ENCODE measurements around the gene TH.

TH gene

DNA sequence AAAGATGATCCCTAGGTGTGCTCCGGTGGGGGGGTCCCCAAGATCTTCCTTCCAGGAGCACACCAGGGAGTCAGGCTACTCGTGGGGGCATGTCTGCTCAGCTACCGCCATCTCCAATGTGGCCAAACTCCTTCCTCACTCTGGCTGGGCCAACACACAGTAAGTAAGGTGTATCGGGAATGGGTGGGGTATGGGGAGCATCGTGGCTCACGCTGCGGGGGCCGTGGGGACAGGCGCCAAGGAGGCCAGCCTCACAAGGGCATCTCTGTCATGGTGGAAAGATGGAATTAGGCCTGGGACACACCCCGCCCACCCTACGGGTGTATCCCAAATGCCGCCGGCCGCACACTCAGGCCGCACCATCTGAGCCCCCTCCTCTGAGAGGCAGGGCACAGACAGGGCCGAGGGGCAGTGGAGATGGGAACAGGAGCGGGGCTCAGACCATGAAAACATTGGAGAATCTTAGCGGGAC lies 40.7 kb downstream of the TH start:
- H3K9me2 ChIP-seq (replicated peaks; ENCODE audit: control insufficient read depth, low read length): no peaks in the 10 kb centered on the region
- no peaks in the 10 kb centered on the region for H3K79me2 ChIP-seq (ENCODE audit: control insufficient read depth, low read length)
- no peaks in the 10 kb centered on the region for H3K36me3 ChIP-seq (ENCODE audit: control insufficient read depth, low read length)
- TF ChIP-seq EZH2phosphoT487 (IDR thresholded peaks at IDR 0.05; ENCODE audit: borderline replicate concordance, low read length): no peak
- TF ChIP-seq, protein P1, sequence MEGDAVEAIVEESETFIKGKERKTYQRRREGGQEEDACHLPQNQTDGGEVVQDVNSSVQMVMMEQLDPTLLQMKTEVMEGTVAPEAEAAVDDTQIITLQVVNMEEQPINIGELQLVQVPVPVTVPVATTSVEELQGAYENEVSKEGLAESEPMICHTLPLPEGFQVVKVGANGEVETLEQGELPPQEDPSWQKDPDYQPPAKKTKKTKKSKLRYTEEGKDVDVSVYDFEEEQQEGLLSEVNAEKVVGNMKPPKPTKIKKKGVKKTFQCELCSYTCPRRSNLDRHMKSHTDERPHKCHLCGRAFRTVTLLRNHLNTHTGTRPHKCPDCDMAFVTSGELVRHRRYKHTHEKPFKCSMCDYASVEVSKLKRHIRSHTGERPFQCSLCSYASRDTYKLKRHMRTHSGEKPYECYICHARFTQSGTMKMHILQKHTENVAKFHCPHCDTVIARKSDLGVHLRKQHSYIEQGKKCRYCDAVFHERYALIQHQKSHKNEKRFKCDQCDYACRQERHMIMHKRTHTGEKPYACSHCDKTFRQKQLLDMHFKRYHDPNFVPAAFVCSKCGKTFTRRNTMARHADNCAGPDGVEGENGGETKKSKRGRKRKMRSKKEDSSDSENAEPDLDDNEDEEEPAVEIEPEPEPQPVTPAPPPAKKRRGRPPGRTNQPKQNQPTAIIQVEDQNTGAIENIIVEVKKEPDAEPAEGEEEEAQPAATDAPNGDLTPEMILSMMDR (IDR thresholded peaks at IDR 0.05; ENCODE audit: low read depth, low read length, poor library complexity, severe bottlenecking): no peak
- H3K9me3 ChIP-seq (ENCODE audit: control insufficient read depth, insufficient read depth, low read length): no peaks in the 10 kb centered on the region
- no peaks in the 10 kb centered on the region for H4K20me1 ChIP-seq (ENCODE audit: control insufficient read depth, insufficient read depth, low read depth, low read length)
- no peak overlapping the region for H3K4me2 ChIP-seq (ENCODE audit: low read length)
- H3K4me1 ChIP-seq (ENCODE audit: control insufficient read depth, low read length): no peaks in the 10 kb centered on the region
- no peaks in the 10 kb centered on the region for H3K27me3 ChIP-seq (ENCODE audit: control insufficient read depth, low read length)
- no peaks in the 10 kb centered on the region for H3F3A ChIP-seq (ENCODE audit: control insufficient read depth, insufficient read depth)
- no peak overlapping the region for H3K4me3 ChIP-seq (ENCODE audit: low read length)
- H3K27ac ChIP-seq (ENCODE audit: low read depth, low read length): no peak overlapping the region

DNA sequence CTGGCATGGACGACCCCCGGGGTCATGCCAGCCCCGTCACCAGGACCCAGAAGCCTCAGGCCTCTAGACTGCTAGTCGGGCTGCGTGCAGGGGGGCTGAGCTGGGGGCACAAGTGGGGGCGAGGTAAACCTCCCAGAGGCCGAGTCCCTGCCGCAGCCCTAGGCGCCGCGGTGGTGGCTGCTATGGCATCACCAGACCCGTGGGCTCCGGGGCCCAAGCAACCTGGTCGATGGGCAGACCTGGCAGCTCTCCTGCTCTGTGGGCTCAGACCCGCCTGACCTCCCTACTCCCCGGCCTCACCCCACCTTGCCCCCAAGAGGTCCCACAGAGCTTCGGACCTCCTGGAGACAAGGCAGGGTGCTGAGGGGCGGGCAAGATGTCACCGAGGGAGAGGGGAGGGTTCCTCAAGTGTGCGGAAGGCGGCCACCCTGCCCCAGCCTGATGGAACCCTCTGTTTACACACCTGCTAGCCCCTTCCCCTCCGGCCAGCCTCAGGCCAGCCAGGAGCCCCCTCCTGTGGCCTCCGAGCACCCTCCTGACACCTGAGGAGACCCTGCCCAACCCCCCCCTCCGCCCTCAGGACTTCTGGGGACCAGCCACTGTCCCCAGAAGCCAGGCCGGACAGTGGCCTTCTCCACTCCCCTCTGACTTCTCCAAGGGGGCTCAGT lies 41.8 kb downstream of the TH start:
- Histone ChIP-seq H3K79me2 (ENCODE audit: control insufficient read depth, low read length) (no peaks in the 10 kb centered on the region), H3K27ac (ENCODE audit: low read depth, low read length) (no peak overlapping the region), H3K36me3 (ENCODE audit: control insufficient read depth, low read length) (no peaks in the 10 kb centered on the region), H3K9me2 (replicated peaks; ENCODE audit: control insufficient read depth, low read length) (no peaks in the 10 kb centered on the region), H3K9me3 (ENCODE audit: control insufficient read depth, insufficient read depth, low read length) (no peaks in the 10 kb centered on the region), H3K4me2 (ENCODE audit: low read length) (no peak overlapping the region), H3F3A (ENCODE audit: control insufficient read depth, insufficient read depth) (no peaks in the 10 kb centered on the region), H4K20me1 (ENCODE audit: control insufficient read depth, insufficient read depth, low read depth, low read length) (no peaks in the 10 kb centered on the region), H3K4me3 (ENCODE audit: low read length) (no peak overlapping the region), H3K27me3 (ENCODE audit: control insufficient read depth, low read length) (no peaks in the 10 kb centered on the region), H3K4me1 (ENCODE audit: control insufficient read depth, low read length) (no peaks in the 10 kb centered on the region)
- no peak for TF ChIP-seq EZH2phosphoT487 (IDR thresholded peaks at IDR 0.05; ENCODE audit: borderline replicate concordance, low read length)
- TF ChIP-seq, protein P1 (IDR thresholded peaks at IDR 0.05; ENCODE audit: low read depth, low read length, poor library complexity, severe bottlenecking): no peak

DNA sequence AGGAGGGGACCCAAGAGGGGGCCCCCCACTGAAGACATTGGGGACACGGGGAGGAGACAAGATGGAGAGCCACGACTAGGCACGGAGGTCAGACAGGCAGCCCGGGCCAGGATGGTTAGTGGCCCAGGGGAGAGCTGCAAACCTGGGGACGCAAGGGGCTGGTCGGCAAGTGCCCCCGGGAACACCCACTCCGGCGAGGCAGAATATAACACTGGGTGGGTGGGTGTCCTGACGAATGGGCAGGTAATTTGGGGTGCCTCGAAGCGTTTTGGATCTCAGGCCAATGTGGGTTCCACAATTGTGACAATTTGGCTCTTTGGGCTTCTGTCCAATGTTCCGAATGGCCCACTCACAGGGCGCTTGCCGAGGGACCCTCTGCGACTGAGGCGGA lies 42.3 kb downstream of the TH start:
- Histone ChIP-seq H3K79me2 (ENCODE audit: control insufficient read depth, low read length) (no peaks in the 10 kb centered on the region), H4K20me1 (ENCODE audit: control insufficient read depth, insufficient read depth, low read depth, low read length) (no peaks in the 10 kb centered on the region), H3K27ac (ENCODE audit: low read depth, low read length) (no peak overlapping the region), H3F3A (ENCODE audit: control insufficient read depth, insufficient read depth) (no peaks in the 10 kb centered on the region), H3K4me3 (ENCODE audit: low read length) (no peak overlapping the region), H3K36me3 (ENCODE audit: control insufficient read depth, low read length) (no peaks in the 10 kb centered on the region), H3K9me3 (ENCODE audit: control insufficient read depth, insufficient read depth, low read length) (no peaks in the 10 kb centered on the region), H3K9me2 (replicated peaks; ENCODE audit: control insufficient read depth, low read length) (no peaks in the 10 kb centered on the region), H3K4me1 (ENCODE audit: control insufficient read depth, low read length) (no peaks in the 10 kb centered on the region), H3K27me3 (ENCODE audit: control insufficient read depth, low read length) (no peaks in the 10 kb centered on the region), H3K4me2 (ENCODE audit: low read length) (no peak overlapping the region)
- TF ChIP-seq, protein P1 (IDR thresholded peaks at IDR 0.05; ENCODE audit: low read depth, low read length, poor library complexity, severe bottlenecking): no peak
- no peak for TF ChIP-seq EZH2phosphoT487 (IDR thresholded peaks at IDR 0.05; ENCODE audit: borderline replicate concordance, low read length)

Measured in DOHH2 (cell line).